Activated B cell treated with CpG ODN at 0.5 μM for 24 hours (primary cell): ENCODE measurements around the gene GABBR2. TPM values are rescaled to one million over a fixed set of nuclear protein-coding genes. Genes with fewer than 3 reads are reported as not detected.

Experiments
- ATAC-seq: fragments of 200-7000 bp; cut with Tn5 transposase; one replicate; pipeline ENCODE4 v1.10.0; 2021; ENCODE audit warnings: low read depth, mild to moderate bottlenecking, moderate library complexity
- CTCF ChIA-PET: fragments of 350-600 bp; sonication (Branson Sonifier 250); formaldehyde crosslinking; loops from one replicate; lab custom pipeline; 2021; ENCODE audit warnings: antibody characterized with exemption; lab: Charles Lee
- POLR2A ChIA-PET: fragments of 350-600 bp; sonication (Branson Sonifier 250); formaldehyde crosslinking; loops from one replicate; lab custom pipeline; 2021; ENCODE audit warnings: antibody characterized with exemption; lab: Charles Lee
- DNase-seq: peaks from one replicate; pipeline ENCODE4 v3.0.0; 2022
- H3K27ac Mint-ChIP-seq: one replicate; pipeline ENCODE4 v1.8.0; 2020; ENCODE audit warnings: mixed read lengths
- H3K27me3 Mint-ChIP-seq: one replicate; pipeline ENCODE4 v1.8.0; 2021; ENCODE audit warnings: mixed read lengths
- H3K36me3 Mint-ChIP-seq: one replicate; pipeline ENCODE4 v1.8.0; 2021; ENCODE audit warnings: low read depth, mixed read lengths
- H3K4me1 Mint-ChIP-seq: one replicate; pipeline ENCODE4 v1.8.0; 2021; ENCODE audit warnings: mixed read lengths
- H3K4me3 Mint-ChIP-seq: one replicate; pipeline ENCODE4 v1.8.0; 2020; ENCODE audit warnings: mild to moderate bottlenecking, mixed read lengths
- H3K9me3 Mint-ChIP-seq: one replicate; pipeline ENCODE4 v1.8.0; 2020; ENCODE audit warnings: mixed read lengths
- CTCF ChIP-seq: fragments of 200-600 bp; IDR thresholded peaks from one replicate; pipeline ENCODE4 v1.8.0; 2022; ENCODE audit warnings: antibody characterized with exemption, mild to moderate bottlenecking
- intact Hi-C: fragments of 100-400 bp; cut with micrococcal nuclease; formaldehyde crosslinking; loops from one replicate; pipeline ENCODE4 v1.15.1; 2024
- total RNA-seq: library from RNA; stranded (reverse); gene quantifications from 2 replicates; pipeline ENCODE4 v1.2.3, GENCODE V29; 2022

Gene GABBR2
- total RNA-seq, 1 donor from 2014 or later: not detected

- ATAC-seq: no peak
- no peak overlapping the region for H3K4me3 Mint-ChIP-seq
- ChIA-PET POLR2A (no interaction called here), CTCF (no interaction called here)
- peaks cover 12% of the 10 kb centered on the region for H3K4me1 Mint-ChIP-seq
- no peak for TF ChIP-seq CTCF
- no peaks in the 10 kb centered on the region for H3K36me3 Mint-ChIP-seq
- no peaks in the 10 kb centered on the region for H3K9me3 Mint-ChIP-seq
- no peak overlapping the region for H3K27ac Mint-ChIP-seq
- DNase-seq: no peak
- peaks cover 28% of the 10 kb centered on the region for H3K27me3 Mint-ChIP-seq
- intact Hi-C loops: no loop called here
These were observed 135.9 kb downstream of the GABBR2 start for GRCh38 chr9:98572796-98573195.

GRCh38 chr9:98572054-98572627, 136.6 kb downstream of the GABBR2 start:
- POLR2A ChIA-PET: no interaction called here
- H3K9me3 Mint-ChIP-seq: no peaks in the 10 kb centered on the region
- H3K36me3 Mint-ChIP-seq: no peaks in the 10 kb centered on the region
- no peak for TF ChIP-seq CTCF
- peaks cover 12% of the 10 kb centered on the region for H3K4me1 Mint-ChIP-seq
- peaks cover 27% of the 10 kb centered on the region for H3K27me3 Mint-ChIP-seq
- intact Hi-C loops: no loop called here
- no peak overlapping the region for H3K4me3 Mint-ChIP-seq
- DNase-seq: no peak
- H3K27ac Mint-ChIP-seq: no peak overlapping the region
- CTCF ChIA-PET: no interaction called here
- no peak for ATAC-seq

DNA sequence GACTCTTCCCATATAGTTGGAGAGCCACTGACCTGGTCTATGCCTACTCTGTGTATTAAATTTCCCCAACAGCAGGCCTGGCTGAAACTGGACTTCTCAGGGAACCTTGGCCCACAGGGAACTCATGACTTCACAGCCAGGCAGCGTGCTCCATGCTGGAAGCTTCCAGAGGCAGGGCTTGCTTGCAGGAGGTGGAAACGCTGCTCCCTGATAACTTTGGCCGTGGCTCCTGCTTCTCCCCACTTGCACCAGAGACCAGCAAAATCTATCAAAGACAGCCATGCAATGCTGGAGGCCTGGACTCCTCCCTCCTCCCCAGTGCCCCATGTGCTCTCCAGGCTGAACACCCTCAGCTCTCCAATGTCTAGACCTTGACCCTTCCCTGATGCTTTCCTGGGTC, 137.1 kb downstream of the GABBR2 start:
- no peak for DNase-seq
- ChIA-PET CTCF (no interaction called here), POLR2A (no interaction called here)
- H3K9me3 Mint-ChIP-seq: no peaks in the 10 kb centered on the region
- H3K36me3 Mint-ChIP-seq: no peaks in the 10 kb centered on the region
- peaks cover 23% of the 10 kb centered on the region for H3K27me3 Mint-ChIP-seq
- no peak for ATAC-seq
- H3K4me1 Mint-ChIP-seq: peaks cover 12% of the 10 kb centered on the region
- intact Hi-C loops: no loop called here
- TF ChIP-seq CTCF: no peak
- H3K27ac Mint-ChIP-seq: no peak overlapping the region
- H3K4me3 Mint-ChIP-seq: no peak overlapping the region

DNA sequence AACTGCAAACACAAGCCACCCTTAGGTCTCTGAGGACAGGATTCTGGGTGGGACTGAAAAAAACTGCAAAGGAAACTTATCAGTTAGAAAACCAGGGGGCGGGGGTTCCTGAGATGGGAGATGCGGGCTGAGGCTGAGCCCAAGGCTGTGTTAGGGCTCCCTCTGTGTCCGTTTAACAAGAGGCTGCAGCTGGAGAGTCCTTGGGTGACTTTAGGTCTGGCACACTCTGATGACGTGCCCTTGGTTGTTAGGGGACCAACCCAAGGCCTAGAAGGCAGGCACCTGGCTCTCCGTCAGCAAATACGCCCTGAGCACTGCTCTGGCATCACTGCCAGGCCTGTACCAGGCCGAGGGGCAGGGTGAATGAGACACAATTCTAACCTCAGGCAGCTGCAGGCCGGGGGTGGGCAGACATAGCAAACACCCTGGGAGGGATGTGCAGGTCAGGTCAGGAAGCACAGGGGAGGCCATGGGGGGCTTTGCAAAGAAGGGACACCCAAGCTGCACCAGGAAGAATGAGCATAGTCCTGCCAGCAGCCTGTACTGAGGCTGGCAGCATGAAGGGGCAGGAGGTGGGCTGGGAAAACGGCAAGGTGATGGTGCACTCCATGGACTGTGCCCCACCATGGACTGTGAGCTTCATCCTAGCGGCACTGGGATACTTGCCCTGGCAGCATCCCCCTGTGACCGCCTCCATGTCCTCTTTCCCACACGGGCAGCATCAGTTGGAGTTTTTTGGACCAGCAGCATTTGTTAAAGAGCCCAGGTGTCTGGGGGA, 137.9 kb downstream of the GABBR2 start:
- ChIA-PET CTCF (no interaction called here), POLR2A (no interaction called here)
- no peak for TF ChIP-seq CTCF
- no peak overlapping the region for H3K27ac Mint-ChIP-seq
- no peaks in the 10 kb centered on the region for H3K9me3 Mint-ChIP-seq
- no peak for DNase-seq
- intact Hi-C loops: no loop called here
- no peak for ATAC-seq
- peaks cover 7% of the 10 kb centered on the region for H3K4me1 Mint-ChIP-seq
- H3K36me3 Mint-ChIP-seq: no peaks in the 10 kb centered on the region
- H3K4me3 Mint-ChIP-seq: no peak overlapping the region
- peaks cover 18% of the 10 kb centered on the region for H3K27me3 Mint-ChIP-seq

GRCh38 chr9:98570055-98570454, 138.7 kb downstream of the GABBR2 start:
- Mint-ChIP-seq H3K4me3 (no peak overlapping the region), H3K36me3 (no peaks in the 10 kb centered on the region), H3K9me3 (no peaks in the 10 kb centered on the region), H3K27me3 (peaks cover 10% of the 10 kb centered on the region), H3K27ac (no peak overlapping the region), H3K4me1 (peaks cover under 1% of the 10 kb centered on the region)
- CTCF ChIA-PET: no interaction called here
- ATAC-seq (no peak), DNase-seq (no peak)
- no peak for TF ChIP-seq CTCF
- POLR2A ChIA-PET: no interaction called here
- intact Hi-C loops: no loop called here
